Diencephalon (tissue), 1 donor: ENCODE results near the gene MAP9. TPM values are rescaled to one million over a fixed set of nuclear protein-coding genes. Genes with fewer than 3 reads are reported as not detected.

Experiments
- small RNA-seq: library from RNA; depleted of rRNA; stranded (forward); fragments of <200 nt; gene quantifications from one replicate; pipeline ENCODE3, GENCODE V24; 2014
- total RNA-seq: library from RNA; depleted of rRNA; stranded (reverse); fragments of >200 nt; gene quantifications from one replicate; pipeline ENCODE4 v1.2.3, GENCODE V29; 2014

The MAP9 gene
- 94.1 TPM for total RNA-seq

GRCh38 chr4:155376387-155377268 is at the start of gene MAP9:
TSS of gene MAP9 (minus strand) at chr4:155376965. CDS start at chr4:155375850, 1,115 bp downstream.

Small RNAs within 50 kb of the gene (small RNA-seq; reads per million reads assigned to genes)
- not detected for gene AC097467.4
- gene YWHAEP4 = not detected

Other genes with a start within 250 kb of the MAP9 start
- 5.3 TPM for gene NPY2R, start 168.3 kb downstream of the MAP9 start, total RNA-seq